CD14-positive monocyte (primary cell): ENCODE data around the gene PLCH1. TPM values are rescaled to one million over a fixed set of nuclear protein-coding genes. Genes with fewer than 3 reads are reported as not detected.
A peak's percentile ranks its signal among the peaks of the same experiment; 100 is the strongest.

Experiments
- DNase-seq, 3 donors: peaks; one replicate each; pipeline ENCODE4 v3.0.0-alpha.2; 2011 to 2022
- H2AFZ ChIP-seq: 2 replicates; pipeline ENCODE4 v1.6.0; 2012; ENCODE audit warnings: mild to moderate bottlenecking, low read depth, low read length, inconsistent platforms; ENCODE audit not compliant: insufficient read depth, poor library complexity, severe bottlenecking
- H3K27ac ChIP-seq, 2 donors: 1 replicate in 1 of 2; 2 replicates in 1 of 2; pipeline ENCODE4 v1.5.1; 2012 to 2013; ENCODE audit warnings: low read length in 2 of 2, control low read depth in 1 of 2, inconsistent platforms in 1 of 2, low read depth in 1 of 2, mild to moderate bottlenecking in 1 of 2
- H3K27me3 ChIP-seq, 2 donors: one replicate each; pipeline versions ENCODE4 v1.6.0 to v1.6.1; 2011 to 2013; ENCODE audit warnings: low read length in 2 of 2; ENCODE audit not compliant: control insufficient read depth in 2 of 2, insufficient read depth in 2 of 2
- H3K36me3 ChIP-seq, 2 donors: replicated peaks in 1 of 2; 1 replicate in 1 of 2; 2 replicates in 1 of 2; pipeline versions ENCODE4 v1.5.1 to v1.6.1; 2012 to 2013; ENCODE audit warnings: low read length in 2 of 2, control low read depth in 1 of 2, inconsistent platforms in 1 of 2, mild to moderate bottlenecking in 1 of 2; ENCODE audit not compliant: insufficient read depth in 2 of 2, control insufficient read depth in 1 of 2
- H3K4me1 ChIP-seq, 2 donors: 1 replicate in 1 of 2; 2 replicates in 1 of 2; pipeline versions ENCODE4 v1.5.1 to v1.6.1; 2012 to 2013; ENCODE audit warnings: low read length in 2 of 2, control low read depth in 1 of 2, inconsistent platforms in 1 of 2, mild to moderate bottlenecking in 1 of 2, moderate library complexity in 1 of 2; ENCODE audit not compliant: insufficient read depth in 2 of 2, control insufficient read depth in 1 of 2
- H3K4me2 ChIP-seq: replicated peaks from 2 replicates; pipeline ENCODE3; 2012; ENCODE audit warnings: low read length, moderate library complexity, mild to moderate bottlenecking; ENCODE audit not compliant: poor library complexity, severe bottlenecking; ENCODE audit errors: extremely low read depth
- H3K4me3 ChIP-seq, 3 experiments: fragments of 200-600 bp in 1 of 3; sonication (generic) in 1 of 3; replicated peaks in 1 of 3; 1 replicate in 2 of 3; 2 replicates in 1 of 3; pipeline ENCODE4 v1.5.1; 2011 to 2013; ENCODE audit warnings: low read length in 3 of 3, mild to moderate bottlenecking in 3 of 3, control low read depth in 2 of 3, low read depth in 2 of 3, inconsistent platforms in 1 of 3, moderate library complexity in 1 of 3
- H3K79me2 ChIP-seq: 2 replicates; pipeline ENCODE4 v1.6.0; 2012; ENCODE audit warnings: mild to moderate bottlenecking, control low read depth, inconsistent platforms, low read length, moderate library complexity; ENCODE audit not compliant: insufficient read depth
- H3K9ac ChIP-seq: 2 replicates; pipeline ENCODE4 v1.6.0; 2017; ENCODE audit warnings: low read length, mild to moderate bottlenecking; ENCODE audit not compliant: insufficient read depth, poor library complexity, severe bottlenecking
- H3K9me3 ChIP-seq, 2 donors: replicated peaks in 1 of 2; 1 replicate in 1 of 2; 2 replicates in 1 of 2; pipeline versions ENCODE4 v1.5.1 to v1.6.1; 2012 to 2013; ENCODE audit warnings: low read length in 2 of 2, control low read depth in 1 of 2; ENCODE audit not compliant: control insufficient read depth in 1 of 2, insufficient read depth in 1 of 2
- H4K20me1 ChIP-seq: 2 replicates; pipeline ENCODE4 v1.6.0; 2012; ENCODE audit warnings: mild to moderate bottlenecking, low read length, control low read depth, moderate library complexity; ENCODE audit not compliant: insufficient read depth
- H3K27ac Mint-ChIP-seq, 7 donors: one replicate each; pipeline ENCODE4 v1.8.0; 2020; ENCODE audit warnings: mild to moderate bottlenecking in 7 of 7, mixed read lengths in 7 of 7, moderate library complexity in 6 of 7, inconsistent platforms in 2 of 7
- H3K27me3 Mint-ChIP-seq, 3 donors: one replicate each; pipeline ENCODE4 v1.8.0; 2021 to 2022; ENCODE audit warnings: low read depth in 3 of 3, mild to moderate bottlenecking in 3 of 3, mixed read lengths in 3 of 3, moderate library complexity in 3 of 3, inconsistent platforms in 1 of 3
- H3K36me3 Mint-ChIP-seq, 2 donors: one replicate each; pipeline ENCODE4 v1.8.0; 2020; ENCODE audit warnings: mixed read lengths in 2 of 2, inconsistent platforms in 1 of 2, mild to moderate bottlenecking in 1 of 2
- H3K4me1 Mint-ChIP-seq: one replicate; pipeline ENCODE4 v1.8.0; 2020; ENCODE audit warnings: mild to moderate bottlenecking, mixed read lengths
- H3K4me3 Mint-ChIP-seq, 2 donors: one replicate each; pipeline ENCODE4 v1.8.0; 2020; ENCODE audit warnings: mild to moderate bottlenecking in 2 of 2, mixed read lengths in 2 of 2, moderate library complexity in 1 of 2
- H3K9me3 Mint-ChIP-seq, 7 donors: one replicate each; pipeline ENCODE4 v1.8.0; 2020 to 2022; ENCODE audit warnings: mixed read lengths in 7 of 7, mild to moderate bottlenecking in 6 of 7, moderate library complexity in 6 of 7, inconsistent platforms in 2 of 7
- WGBS: methylation state at CpG from one replicate; pipeline ENCODE4 v1.1.5; 2013; ENCODE audit warnings: missing lambda C conversion rate; ENCODE audit not compliant: insufficient coverage; 5-methylcytosine and 5-hydroxymethylcytosine counted together
- intact Hi-C, 2 donors: fragments of 100-400 bp; cut with micrococcal nuclease; formaldehyde crosslinking; loops; one replicate each; pipeline versions ENCODE4 v1.15.0 to v1.15.1; 2023
- polyA plus RNA-seq, 3 donors: library from polyadenylated mRNA; depleted of rRNA in 1 of 3; unstranded in 2 of 3; stranded (reverse) in 1 of 3; fragments of 300-500 nt in 2 of 3; fragments of >200 nt in 1 of 3; fragmentation: Illumina TruSeq in 2 of 3; gene quantifications; 1 replicate in 2 of 3; 2 replicates in 1 of 3; pipeline ENCODE4 v1.2.3, GENCODE V29; 2012 to 2021
- TF ChIP-seq, protein P1 (sequence below): fragments of 200-600 bp; IDR thresholded peaks from one replicate; pipeline ENCODE4 v1.8.0; 2022; ENCODE audit warnings: antibody characterized with exemption, mild to moderate bottlenecking

The PLCH1 gene
- polyA plus RNA-seq, 3 donors: not detected

DNA sequence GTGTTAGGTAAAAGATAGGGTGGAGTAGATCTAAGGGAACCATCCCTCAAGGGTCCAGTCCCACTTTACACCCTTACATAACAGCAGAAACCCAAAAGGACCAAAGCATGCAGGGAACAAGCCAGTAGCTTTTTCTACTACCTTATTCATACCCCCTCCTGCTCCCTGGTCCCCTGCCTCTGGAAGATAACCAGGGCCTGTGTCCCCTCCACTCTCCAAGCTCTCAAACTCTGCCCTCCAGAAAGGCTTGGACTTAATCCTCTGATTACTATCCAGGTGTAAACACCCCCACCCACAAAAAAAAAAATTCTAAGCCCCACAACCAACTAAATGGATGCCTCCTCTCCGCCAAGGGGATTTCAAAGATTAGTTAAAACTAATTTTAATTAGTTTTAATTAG lies 417.4 kb downstream of the PLCH1 start:
- intact Hi-C loops: loop anchor here in 1 of 2 donors (10.0 kb wide), 1 partner anchor 993 kb away; no protein-coding TSS in a partner anchor
- H3K4me1 Mint-ChIP-seq: peaks cover 6% of the 10 kb centered on the region
- Histone ChIP-seq H3K4me2 (no peak overlapping the region), H2AFZ (no peak overlapping the region), H3K27me3 (no peaks in the 10 kb centered on the region), H3K27ac (no peak overlapping the region), H3K9ac (no peak overlapping the region), H3K4me1 (no peaks in the 10 kb centered on the region), H3K4me3 (no peak overlapping the region), H3K36me3 (no peaks in the 10 kb centered on the region), H4K20me1 (no peaks in the 10 kb centered on the region), H3K79me2 (no peaks in the 10 kb centered on the region), H3K9me3 (no peaks in the 10 kb centered on the region)
- no peak overlapping the region for H3K27ac Mint-ChIP-seq
- no peak for DNase-seq
- WGBS: no CpG with 5 or more reads among the region's 1 CpG
- H3K9me3 Mint-ChIP-seq: peaks cover 0 to 5% (median 0%) of the 10 kb centered on the region in 7 donors
- H3K27me3 Mint-ChIP-seq: peaks cover 0 to 4% (median 4%) of the 10 kb centered on the region in 3 donors
- H3K4me3 Mint-ChIP-seq: no peak overlapping the region
- no peaks in the 10 kb centered on the region for H3K36me3 Mint-ChIP-seq
- TF ChIP-seq, protein P1, sequence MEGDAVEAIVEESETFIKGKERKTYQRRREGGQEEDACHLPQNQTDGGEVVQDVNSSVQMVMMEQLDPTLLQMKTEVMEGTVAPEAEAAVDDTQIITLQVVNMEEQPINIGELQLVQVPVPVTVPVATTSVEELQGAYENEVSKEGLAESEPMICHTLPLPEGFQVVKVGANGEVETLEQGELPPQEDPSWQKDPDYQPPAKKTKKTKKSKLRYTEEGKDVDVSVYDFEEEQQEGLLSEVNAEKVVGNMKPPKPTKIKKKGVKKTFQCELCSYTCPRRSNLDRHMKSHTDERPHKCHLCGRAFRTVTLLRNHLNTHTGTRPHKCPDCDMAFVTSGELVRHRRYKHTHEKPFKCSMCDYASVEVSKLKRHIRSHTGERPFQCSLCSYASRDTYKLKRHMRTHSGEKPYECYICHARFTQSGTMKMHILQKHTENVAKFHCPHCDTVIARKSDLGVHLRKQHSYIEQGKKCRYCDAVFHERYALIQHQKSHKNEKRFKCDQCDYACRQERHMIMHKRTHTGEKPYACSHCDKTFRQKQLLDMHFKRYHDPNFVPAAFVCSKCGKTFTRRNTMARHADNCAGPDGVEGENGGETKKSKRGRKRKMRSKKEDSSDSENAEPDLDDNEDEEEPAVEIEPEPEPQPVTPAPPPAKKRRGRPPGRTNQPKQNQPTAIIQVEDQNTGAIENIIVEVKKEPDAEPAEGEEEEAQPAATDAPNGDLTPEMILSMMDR: no peak

DNA sequence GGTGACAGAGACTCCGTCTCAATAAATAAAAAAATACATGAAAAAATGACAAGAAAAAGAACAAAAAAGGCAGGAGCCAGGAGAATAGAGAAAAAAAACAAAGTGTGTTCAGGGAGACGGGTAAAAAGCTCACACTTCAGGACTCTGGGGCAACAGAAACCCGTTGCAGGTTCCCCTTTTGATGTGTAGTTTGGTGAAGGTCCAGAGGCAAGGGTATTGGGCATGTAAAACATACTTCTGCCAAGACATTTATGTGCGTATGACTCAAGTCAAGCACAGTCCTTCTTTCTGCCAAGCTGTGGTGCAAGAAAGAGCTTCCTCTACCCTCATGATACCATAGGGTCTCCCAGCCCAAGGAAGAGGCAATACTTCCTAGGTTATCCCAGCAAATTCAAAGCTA lies 418.0 kb downstream of the PLCH1 start:
- Mint-ChIP-seq H3K9me3 (peaks cover 0 to 5% (median 0%) of the 10 kb centered on the region in 7 donors), H3K4me1 (peaks cover 6% of the 10 kb centered on the region), H3K4me3 (no peak overlapping the region), H3K36me3 (no peaks in the 10 kb centered on the region), H3K27ac (peak overlapping the region in 1 of 7 donors; percentile 43), H3K27me3 (peaks cover 0 to 4% (median 4%) of the 10 kb centered on the region in 3 donors)
- Histone ChIP-seq H3K27ac (no peak overlapping the region), H3K36me3 (no peaks in the 10 kb centered on the region), H3K4me3 (no peak overlapping the region), H4K20me1 (no peaks in the 10 kb centered on the region), H3K79me2 (no peaks in the 10 kb centered on the region), H3K4me1 (no peaks in the 10 kb centered on the region), H3K4me2 (no peak overlapping the region), H2AFZ (no peak overlapping the region), H3K9me3 (no peaks in the 10 kb centered on the region), H3K27me3 (no peaks in the 10 kb centered on the region), H3K9ac (no peak overlapping the region)
- WGBS: 6% methylated on average over 3 of the region's 4 CpGs
- no peak for DNase-seq
- TF ChIP-seq, protein P1: no peak
- intact Hi-C loops: loop anchor here in 1 of 2 donors (10.0 kb wide), 1 partner anchor 992 kb away; no protein-coding TSS in a partner anchor
